8988T (cell line): ENCODE results near the gene LIMS2.

Experiments used
- DNase-seq: peaks from one replicate; pipeline ENCODE4 v3.0.0; 2011

Gene LIMS2

GRCh38 chr2:127700527-127701192 is 25.3 kb upstream of the LIMS2 start:
- peak; percentile 88 for DNase-seq

GRCh38 chr2:127698553-127699355 is 23.4 kb upstream of the LIMS2 start:
- DNase-seq, result no peak

- DNase-seq, result no peak
These were observed 22.3 kb upstream of the LIMS2 start for GRCh38 chr2:127697482-127698180.

- DNase-seq, result peak; percentile 75
These were observed 20.5 kb upstream of the LIMS2 start for GRCh38 chr2:127695491-127696472.

GRCh38 chr2:127694986-127695385 is 19.7 kb upstream of the LIMS2 start:
- no peak for DNase-seq

- no peak for DNase-seq
These were observed 15.4 kb upstream of the LIMS2 start for GRCh38 chr2:127690696-127691095.

- no peak for DNase-seq
These were observed 13.1 kb upstream of the LIMS2 start for GRCh38 chr2:127688405-127688804.

- no peak for DNase-seq
These were observed 10.2 kb upstream of the LIMS2 start for GRCh38 chr2:127685410-127686080.

- no peak for DNase-seq
These were observed 8.4 kb upstream of the LIMS2 start for GRCh38 chr2:127683757-127684156.

GRCh38 chr2:127683056-127683455 is 7.7 kb upstream of the LIMS2 start:
- no peak for DNase-seq

GRCh38 chr2:127681976-127682857 is 6.9 kb upstream of the LIMS2 start:
- no peak for DNase-seq

GRCh38 chr2:127681288-127681804 is 6.0 kb upstream of the LIMS2 start:
- no peak for DNase-seq

- DNase-seq, result no peak
These were observed 5.5 kb upstream of the LIMS2 start for GRCh38 chr2:127680706-127681287.

GRCh38 chr2:127679680-127680361 is 4.5 kb upstream of the LIMS2 start:
- no peak for DNase-seq

- DNase-seq, result no peak
These were observed 3.7 kb upstream of the LIMS2 start for GRCh38 chr2:127678991-127679390.

GRCh38 chr2:127678531-127678930 is 3.2 kb upstream of the LIMS2 start:
- no peak for DNase-seq

- DNase-seq, result no peak
These were observed 1.6 kb upstream of the LIMS2 start for GRCh38 chr2:127676906-127677305.

GRCh38 chr2:127674241-127675209 is 805 bp downstream of the LIMS2 start:
- peak; percentile 73 for DNase-seq
